Limb (tissue), 2 donors: Measurements from ENCODE around the gene SOX3.

Experiments used
- DNase-seq, 2 donors: peaks; one replicate each; pipeline ENCODE4 v3.0.0-alpha.2; 2016; ENCODE audit errors: extremely low spot score in 2 of 2

Gene SOX3

DNA sequence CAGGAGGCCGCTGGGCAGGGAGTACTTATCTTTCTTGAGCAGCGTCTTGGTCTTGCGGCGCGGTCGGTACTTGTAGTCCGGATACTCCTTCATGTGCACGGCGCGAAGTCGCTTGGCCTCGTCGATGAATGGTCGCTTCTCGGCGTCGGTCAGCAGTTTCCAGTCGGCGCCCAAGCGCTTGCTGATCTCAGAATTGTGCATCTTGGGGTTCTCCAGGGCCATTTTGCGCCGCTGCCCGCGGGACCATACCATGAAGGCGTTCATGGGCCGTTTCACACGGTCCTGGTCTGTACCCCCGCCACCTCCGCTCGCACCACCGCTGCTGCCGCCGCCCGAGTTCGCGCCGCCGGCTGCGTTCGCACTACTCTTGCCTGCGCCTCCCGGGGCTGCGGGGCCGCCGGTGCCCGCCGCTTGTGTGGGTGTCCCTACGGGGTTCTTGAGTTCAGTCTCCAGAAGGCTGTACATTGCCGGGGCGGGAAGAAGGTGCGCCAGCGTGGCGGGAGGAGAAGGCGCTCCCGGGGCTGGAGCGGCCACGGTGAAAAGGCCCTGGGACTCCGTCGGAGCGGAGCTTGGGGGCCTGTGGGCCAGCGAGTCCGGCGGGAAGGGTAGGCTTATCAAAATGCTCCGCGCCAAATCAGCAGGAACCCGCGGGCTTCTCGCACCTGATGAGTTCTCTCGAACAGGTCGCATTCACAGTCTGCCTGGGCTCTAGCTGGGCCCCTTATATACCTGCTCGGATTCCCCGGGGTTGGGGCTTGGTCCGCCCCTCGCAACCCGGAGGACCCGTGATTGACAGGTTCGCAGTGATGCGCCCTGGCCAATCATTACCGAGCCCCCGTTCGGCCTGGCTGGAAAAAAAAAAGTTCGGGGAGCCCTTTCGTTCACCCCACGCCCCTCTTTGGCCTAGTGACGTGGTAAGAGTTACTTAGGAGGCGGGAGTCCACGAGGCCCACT, at the start of gene SOX3:
TSS of gene SOX3 (minus strand) at position 699 of the 954 bp plus-strand sequence. CDS start at position 690, 9 bp downstream.
- no peak for DNase-seq

DNA sequence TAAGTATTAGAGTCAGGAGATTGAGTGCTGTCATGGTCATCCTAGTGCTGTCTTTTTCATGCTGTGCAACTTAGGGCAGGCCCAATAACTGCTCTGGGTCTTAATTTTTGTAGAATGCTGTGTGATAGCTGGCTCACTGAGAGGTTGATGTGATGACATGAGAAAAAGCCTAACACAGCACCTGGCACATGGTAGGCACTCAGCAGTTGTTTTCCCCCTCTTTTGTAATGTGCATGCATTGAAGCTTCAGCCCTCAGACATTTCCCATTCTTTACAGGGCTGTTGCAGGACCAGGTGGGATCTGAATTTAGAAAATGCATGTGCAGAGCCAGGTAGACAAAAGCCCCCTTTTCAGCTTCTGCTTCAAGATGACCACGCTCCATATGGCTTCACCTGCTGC, 44.1 kb upstream of the SOX3 start:
- no peak for DNase-seq

DNA sequence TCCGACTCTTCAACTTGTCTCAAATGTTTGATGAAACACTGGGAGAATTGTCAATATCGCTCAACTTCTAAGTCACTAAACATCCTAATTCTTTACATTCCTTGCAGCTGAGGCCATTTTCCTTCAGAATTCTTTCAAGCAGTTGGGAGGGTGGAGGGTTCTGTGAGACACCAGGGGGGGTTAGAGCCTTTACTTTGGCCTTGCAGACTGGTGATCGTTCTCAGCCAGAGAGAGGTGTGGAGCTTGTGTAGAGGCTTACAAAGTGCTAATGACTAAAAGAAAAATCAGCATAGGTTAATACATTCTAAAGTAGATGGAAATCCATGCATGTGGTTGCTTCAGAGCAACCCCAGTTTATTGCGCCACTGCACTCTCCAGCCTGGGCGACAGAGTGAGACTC, 21.3 kb upstream of the SOX3 start:
- no peak for DNase-seq

DNA sequence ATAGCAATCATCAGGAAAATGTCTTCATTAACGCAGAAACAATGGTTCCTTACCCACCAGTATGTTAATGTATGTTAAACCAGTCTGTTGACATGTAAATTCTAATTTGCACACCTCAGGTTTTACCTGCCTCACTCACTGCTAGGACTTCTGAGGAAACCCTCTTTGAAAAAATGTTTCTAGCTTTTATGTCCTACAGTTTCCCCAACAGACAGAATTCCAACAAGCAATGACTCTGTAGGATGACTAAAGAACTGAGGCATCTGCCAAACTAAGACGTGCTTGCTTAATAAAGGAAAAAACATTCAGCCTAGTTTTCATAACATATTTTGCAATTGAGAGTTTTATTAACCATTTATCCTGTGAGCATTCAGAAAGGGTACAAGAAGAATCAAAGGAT, 20.6 kb upstream of the SOX3 start:
- DNase-seq: no peak

DNA sequence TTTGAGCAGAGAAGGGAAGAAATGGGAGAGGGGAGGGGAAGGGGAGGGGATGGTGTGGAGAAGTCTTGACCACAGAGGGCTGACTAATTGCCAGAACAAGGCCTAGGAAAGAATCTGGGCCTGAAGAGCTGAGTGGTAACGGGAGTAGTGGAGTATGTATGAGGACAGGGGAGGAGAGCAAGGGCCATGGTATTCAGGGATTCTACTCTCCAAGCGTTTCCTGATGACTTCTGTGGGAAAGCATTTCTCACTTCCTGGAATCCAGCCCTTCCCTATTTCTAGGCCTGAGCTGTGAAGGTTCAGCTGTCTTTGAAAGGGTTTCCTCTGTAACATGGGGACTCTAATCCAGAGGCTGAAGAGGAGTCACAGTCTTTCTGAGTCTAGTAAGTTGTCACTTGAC, 19.7 kb upstream of the SOX3 start:
- no peak for DNase-seq

DNA sequence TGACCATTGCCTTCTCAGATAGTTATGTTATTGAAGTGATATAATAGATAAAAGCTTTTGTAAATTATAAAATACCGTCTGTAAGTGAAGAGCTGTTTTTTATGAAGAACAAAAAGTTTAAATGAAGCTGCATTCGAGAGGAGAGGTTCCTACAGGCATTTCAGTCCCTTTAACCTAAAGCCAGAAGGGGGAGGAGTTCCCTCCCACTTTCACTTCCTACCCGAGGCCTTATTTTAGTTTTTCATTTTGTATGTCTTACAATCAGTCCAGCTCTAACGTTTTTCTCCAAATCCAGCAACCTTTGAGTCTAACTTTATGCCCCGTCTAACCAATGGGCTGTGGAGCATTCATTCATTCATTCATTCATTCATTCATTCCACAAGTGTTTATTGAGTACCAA, 16.5 kb upstream of the SOX3 start:
- no peak for DNase-seq

DNA sequence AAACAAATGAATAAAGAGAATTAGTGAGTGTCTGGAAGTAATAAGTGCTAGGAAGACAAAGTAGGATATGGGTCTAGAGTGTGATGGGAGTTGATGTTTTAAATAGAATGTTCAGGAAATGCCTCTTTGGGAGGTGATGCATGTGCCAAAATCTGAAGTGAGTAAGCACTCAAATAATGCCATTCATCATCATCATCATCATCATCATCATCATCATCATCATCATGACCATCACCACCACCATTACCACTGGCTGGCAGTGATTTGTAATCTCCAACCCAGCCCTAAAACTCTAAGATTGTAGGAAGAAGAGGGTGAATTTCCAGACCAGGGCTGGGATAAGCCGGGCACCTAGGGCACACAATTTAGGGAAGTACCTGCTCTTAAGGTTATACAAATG, 9.7 kb upstream of the SOX3 start:
- no peak for DNase-seq

DNA sequence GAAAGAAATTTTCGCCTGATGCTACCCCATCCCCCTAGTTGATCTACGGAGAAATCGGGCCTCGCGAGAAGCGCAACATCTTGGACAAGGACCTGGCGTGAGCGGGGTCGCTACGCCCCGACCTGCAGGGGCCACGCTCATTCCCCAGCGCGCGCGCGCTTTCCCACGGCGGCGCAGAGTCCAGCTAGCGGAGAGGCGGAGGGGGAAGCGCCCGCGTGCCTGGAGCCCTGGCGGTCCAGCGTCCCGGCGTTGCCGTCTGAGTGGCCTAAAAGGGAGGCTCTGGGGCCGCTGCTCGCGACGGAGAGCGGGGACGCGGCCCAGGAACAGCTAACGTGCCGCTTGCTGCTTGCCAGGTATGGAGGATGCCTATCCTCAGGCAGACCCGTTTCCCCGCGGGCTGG, 6.0 kb upstream of the SOX3 start:
- DNase-seq: peak in 1 of 2 donors; percentile 38

DNA sequence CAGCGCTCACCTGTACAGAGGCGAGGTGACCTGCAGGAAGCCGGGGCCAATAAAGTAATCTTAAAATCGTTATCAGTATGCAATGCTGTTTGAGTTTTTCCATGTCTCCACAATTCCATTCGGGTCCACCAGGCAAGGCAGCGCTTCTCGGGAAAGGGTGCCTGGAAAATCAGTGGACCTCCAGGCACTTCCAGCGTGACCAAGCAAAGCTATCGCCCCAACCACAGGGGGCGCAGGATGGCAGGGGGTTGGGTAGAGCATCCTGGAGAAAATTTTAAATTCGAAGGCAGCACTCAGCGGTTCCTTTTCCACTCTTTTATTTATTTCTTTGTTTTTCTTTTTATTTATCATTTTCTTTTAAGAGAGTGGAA, 5.4 kb upstream of the SOX3 start:
- DNase-seq: no peak

DNA sequence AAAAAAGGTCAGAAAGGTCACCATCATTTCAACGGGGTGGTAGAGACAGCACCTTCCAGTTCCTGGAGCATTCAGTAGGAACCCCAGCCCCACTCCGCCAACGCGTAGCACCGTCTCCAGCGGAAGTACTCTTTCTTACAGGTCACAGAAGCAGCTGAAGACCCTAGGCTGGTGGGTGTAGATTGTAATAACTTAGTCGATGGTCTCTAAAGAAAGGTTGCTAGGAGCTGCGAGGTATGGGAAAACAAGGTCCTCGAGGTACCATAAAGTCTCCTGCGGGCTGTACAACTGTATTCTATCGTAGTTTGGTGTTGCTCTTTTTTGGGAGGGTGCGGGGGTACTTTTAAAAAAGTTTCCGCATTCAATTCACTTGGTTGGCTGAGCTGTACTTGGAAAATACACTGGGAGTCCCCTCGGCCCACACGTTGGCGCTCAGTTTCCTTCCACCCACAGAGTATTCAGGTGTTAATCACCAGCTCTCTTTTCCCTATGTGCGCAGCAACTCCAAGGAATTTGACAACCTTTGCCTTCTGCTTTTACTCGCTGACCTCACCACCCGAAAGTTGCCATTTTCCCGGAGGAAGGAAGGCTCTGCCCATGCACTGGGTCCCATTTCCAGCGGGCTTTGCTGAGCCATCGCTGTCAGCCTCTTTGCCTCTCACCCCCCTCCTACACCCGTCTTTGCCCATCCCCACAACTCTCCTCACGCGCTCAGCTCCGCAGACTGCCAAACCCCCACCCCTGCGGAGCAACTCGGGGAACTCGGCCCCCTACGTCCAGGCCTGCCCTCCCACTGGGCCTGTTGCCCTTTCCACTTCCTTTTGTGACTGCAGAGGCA, 4.8 kb upstream of the SOX3 start:
- DNase-seq: no peak

DNA sequence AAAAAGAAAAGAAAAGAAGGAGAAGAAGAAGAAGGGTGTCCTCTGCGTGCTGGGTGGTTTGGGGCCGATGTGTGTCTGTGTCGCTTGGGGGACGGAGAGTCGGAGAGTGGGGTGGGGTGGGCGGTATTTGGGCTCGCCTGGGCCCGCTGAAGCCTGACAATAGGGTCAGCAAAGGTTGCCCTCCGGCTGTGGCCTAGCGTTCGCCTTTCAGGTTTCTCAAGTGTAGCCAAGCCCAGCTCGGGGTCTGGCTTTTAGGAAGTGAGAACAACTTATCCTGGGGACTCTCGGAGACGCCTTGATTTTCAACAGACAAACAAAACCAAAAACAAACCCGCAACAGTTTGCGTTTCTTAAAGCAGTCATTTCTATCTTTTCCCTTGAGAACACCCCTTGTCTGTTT, 4.1 kb upstream of the SOX3 start:
- DNase-seq: no peak

DNA sequence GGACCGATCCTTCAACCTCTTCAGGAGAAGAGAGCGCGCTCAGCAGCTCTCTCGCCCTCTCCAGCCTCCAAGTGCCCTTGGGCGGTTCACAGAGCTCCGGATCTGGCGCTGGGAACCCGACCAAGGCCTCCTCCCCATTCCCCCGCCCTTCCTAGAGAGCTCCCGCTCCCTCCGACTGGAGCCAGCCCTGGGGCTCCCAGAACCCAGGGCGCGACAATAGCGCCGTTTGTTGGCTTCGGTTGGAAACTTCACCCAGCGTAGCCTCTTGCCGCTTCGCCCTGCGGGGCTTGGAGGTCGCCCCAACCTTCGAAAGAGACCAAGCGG, 3.1 kb upstream of the SOX3 start:
- peak in 1 of 2 donors; percentile 56 for DNase-seq

DNA sequence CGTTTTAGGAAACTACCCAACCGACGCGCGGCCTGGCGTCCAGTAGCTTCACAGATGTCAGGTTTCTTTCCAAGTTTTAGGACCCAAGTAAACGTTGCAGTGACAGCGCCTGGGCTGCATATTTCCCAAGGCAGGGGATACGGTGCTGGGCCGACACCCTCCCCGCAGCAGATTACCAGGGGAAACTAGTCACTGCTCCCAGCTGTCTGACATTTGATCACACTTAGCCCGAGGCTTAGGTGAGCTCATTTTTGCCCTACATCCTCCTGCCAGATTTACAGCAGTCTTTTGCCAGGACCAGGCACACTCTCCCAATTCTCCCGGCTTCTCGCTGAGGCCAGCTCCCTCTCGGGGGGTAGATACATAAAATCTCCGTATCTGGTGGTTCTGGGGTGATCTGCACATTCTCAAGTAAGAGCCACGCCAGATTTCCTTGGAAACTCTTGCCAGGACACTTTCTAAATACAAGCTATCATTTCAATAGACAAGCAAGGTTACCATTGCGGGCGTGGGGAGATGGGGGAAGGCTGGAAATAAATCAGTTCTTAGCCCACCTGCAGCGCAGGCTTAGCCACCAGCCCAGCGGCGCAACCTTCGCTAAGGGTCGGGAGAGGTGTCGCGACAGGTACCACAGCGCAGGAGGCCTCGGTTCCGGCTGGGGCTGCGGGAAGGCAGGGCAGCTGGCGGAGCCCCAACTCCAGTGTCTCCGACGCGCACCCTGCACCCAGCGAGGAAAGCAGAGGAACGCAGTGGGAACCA, 2.5 kb upstream of the SOX3 start:
- DNase-seq: no peak

DNA sequence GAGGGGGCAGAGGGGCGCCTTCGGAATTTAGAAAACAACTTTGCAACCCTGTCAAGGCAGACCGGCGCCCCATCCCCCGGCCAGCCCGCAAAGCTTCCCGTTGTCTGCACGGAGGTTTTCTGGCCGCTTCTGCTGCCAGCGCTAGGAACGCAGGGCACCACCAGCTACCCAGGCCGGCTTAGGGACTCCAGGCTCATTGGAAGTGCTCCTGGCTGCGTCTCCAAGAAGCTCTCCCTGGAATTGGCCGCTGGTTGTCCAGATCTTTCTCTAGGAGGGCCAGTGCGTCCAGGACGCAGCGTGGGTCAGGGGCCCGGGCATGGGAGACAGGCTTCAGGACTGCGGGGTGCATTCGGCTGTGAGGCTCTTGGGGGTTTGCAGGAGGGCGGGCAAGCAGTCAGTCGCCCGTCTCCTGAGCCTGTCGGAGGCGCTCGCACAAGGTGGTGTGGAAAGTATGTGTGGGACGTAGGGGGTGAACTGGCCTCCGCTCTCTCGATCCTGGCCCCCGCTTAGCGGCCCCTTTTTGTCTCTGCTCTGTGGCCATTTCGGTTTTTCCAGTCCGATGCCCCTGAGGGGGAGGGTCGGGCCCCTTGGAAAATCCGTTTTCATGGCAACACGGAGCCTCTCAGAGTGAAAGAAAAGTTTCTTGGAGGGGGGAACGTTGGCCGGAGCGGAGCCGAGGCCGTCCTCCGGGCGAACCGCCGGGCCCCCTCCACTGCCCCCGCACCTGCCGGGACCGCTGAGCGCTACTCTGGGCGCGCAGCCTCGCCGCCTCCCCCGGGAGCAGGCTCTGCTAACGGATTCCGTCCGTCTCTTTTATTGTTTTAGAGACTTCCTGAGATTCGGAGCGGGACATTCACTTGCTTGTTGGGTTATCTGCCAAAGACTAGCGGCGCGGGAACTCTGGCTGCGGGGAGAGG, 810 bp upstream of the SOX3 start:
- DNase-seq: peak in 1 of 2 donors; percentile 36

DNA sequence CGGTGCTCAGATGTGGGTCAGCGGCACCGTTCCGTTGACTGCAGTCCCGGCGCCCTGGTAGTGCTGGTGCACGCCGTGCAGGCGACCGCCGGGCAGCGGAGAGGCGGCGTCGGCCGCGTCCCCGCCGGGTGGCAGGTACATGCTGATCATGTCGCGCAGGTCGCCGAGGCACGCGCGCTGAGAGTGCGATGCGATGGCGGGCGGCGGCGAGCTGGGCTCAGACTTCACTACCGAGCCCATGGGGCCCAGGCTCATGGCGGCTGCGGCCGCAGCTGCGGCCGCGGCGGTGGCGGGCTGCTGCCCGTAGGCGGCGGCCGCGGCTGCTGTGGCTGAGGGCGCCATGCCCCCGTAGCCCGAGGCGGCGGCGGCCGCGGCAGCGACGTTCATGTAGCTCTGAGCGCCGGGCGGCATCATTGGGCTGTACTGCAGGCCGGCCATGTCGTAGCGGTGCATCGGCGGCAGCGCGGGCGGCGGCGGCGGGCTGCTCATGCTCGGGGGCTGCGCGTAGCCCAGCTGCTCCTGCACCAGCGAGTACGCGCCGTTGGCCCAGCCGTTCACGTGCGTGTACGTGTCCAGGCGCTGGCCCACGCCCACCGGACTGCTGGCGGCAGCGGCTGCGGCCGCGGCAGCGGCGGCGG, 1.0 kb downstream of the SOX3 start:
- peak in 1 of 2 donors; percentile 59 for DNase-seq

DNA sequence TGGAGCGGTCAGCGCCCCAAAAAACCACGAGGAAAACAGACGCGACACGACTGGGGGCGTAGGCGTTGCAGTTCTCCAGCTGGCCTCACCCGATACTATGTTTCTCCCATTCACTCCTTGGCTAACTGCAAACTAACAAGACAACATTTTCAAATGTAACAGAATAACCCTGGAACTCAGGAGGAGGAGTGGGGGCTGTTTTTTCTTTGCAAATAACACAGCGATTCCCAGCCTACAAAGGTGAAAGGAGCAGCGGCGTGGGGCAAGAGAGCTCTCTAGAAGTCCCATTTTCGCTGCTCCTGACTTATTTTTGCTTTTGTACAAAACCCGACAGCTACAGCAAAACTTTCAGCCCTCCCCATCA, 1.6 kb downstream of the SOX3 start:
- peak in 1 of 2 donors; percentile 35 for DNase-seq

DNA sequence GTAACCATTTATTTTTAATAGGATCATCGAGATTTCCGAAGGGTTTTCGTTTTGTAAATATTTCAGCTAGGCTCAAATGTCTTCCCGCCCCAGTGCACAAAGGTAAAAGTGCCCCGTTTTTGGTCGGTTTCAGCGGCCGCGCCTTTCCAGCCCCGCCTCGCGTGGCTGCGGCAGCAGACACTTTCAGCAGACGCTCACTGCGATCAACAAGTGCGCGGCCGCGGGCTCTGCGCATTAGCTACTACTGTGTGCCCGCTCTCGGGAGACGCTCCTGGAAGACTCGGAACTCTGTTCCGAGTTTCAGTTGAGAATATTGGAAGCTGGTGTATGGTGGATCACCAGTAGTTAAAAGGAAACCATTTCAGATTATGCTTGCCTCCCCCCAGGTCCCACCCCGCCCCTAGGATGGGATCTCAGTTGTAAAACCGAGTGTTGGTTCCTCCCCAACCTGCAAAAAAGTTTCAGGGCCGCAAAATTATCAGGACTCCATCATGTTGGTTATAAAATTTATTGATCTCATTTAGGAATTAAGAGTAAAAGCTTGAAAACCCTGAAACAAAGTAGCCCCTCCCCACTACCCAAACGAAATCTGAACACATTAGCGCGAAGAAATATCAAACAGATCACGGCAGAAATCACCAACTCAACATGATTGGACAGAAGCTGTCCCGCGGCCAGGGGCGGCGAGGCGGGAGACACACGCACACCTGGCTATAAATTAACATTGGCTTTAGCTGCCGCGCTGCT, 2.2 kb downstream of the SOX3 start:
- DNase-seq: no peak

DNA sequence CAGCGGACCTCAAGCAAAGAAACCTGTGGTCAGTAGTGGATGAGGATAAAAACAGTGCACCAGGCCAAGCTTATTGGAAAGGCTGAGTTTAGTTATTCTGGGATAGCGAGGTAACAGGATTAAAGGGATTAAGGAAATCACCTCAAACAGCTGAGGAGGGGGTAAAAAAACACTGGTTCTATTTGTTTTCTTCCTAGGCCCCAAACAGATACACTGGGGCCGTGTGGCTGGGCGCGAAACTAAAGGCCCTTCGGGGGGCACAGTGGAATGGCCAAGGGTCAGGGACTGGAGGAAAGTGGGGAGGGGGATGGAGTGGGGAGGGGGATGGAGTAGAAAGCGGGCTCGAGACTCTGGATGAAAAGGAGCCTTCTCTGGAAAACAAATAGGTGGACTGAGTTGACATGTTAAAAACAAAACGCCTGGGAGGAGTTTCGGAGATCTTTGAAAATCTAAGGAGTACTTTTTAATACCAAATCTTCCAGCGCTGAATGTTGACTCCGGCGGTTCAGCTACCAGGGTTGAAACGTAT, 2.9 kb downstream of the SOX3 start:
- DNase-seq: no peak

DNA sequence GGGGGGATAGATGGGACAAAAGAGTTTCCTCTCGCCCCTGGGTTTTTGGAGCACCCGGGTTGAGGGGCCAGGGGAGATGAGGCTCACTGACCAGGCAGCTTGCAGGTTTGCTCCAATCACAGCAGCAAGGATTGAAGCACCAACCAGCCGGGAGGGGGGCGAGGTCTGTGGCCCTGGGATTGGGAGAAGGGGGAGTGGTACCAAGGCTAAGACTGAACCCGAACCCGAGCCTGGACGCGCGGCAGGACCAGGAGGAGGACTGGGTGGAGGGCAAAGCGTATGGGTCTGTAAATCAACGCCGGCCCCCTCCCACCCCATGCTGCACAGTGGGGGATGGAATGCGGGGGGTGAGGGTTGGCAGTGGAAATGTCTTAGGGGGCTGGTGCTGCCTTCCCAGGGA, 3.5 kb downstream of the SOX3 start:
- DNase-seq: no peak
